Measurements from ENCODE around the gene KRTAP13-4. TPM values are rescaled to one million over a fixed set of nuclear protein-coding genes. Genes with fewer than 3 reads are reported as not detected.

KRTAP13-4 gene, protein sequence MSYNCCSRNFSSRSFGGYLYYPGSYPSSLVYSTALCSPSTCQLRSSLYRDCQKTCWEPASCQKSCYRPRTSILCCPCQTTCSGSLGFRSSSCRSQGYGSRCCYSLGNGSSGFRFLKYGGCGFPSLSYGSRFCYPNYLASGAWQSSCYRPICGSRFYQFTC
- not detected in 2 replicates for total RNA-seq

DNA sequence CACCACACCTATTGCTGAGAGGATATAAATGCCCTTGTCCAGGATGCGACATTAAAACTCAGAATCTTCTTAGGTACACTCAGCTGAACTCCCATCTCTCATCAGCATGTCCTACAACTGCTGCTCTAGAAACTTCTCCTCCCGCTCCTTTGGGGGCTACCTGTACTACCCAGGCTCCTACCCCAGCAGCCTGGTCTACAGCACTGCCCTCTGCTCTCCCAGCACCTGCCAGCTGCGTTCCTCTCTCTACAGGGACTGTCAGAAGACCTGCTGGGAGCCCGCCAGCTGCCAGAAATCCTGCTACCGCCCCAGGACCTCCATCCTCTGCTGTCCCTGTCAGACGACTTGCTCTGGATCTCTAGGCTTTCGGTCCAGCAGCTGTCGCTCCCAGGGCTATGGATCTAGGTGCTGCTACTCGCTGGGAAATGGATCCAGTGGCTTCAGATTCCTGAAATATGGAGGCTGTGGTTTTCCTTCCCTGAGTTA is at the start of gene KRTAP13-4:
TSS of gene KRTAP13-4 (plus strand) at position 51 of the 486 bp plus-strand sequence. CDS start at position 107, 56 bp downstream.

DNA sequence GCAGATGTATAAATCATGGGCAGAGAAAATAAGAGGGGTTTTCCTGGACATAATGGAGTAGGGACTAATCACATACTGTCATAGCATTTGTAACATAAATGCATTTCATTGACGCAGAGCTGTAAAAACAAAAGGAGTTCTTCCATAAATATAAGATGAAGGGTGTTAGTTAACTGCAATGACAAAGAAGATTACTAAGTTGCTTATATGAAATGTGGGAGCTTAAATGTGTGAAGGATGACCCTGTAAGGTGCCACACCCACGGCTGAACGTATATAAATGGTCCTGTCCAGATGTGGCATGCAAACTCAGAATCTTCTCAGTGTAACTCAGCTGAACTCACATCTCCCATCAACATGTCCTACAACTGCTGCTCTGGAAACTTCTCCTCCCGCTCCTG is 34.3 kb upstream of the KRTAP13-4 start, which contains the start of gene KRTAP13-1:
TSS of gene KRTAP13-1 (plus strand) at position 301 of the 400 bp plus-strand sequence. CDS start at position 357, 56 bp downstream.

DNA sequence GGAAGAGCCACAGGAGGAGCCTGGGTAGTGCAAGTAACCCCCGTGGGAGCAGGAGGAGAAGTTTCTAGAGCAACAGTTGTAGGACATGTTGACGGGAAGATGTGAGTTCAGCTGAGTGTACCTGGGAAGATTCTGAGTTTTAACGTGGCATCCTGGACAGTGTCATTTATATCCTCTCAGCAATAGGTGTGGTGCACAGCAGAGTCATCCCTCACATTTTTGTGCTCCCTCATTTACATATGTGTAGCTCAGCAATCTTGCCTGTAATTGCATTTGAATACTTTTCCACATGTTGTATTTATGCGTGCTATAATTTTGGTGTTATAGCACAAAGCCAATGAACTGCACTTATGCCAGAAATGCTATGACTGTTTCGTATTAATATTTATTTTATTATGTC is 4.2 kb upstream of the KRTAP13-4 start, which contains the start of gene KRTAP13-3:
TSS of gene KRTAP13-3 (minus strand) at position 101 of the 400 bp plus-strand sequence. CDS start at position 87, 14 bp downstream.

DNA sequence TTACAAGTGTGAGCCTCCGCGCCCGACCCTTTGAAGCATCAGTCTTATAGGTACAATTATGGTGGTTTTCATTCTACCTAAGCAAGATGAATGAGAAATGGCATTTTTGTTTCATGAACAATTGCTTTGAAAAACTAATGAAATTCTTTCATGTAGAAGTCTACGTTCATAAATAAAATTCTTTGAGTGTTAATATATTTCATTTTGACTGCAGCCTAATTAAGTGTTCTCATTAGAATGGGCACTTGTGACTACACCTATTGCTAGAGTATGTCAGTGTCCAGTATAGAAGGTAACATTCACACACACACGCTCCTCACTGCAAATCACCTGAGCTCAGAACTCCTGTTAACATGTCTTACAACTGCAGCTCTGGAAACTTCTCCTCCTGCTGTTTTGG is 10.0 kb downstream of the KRTAP13-4 start, which contains the start of gene KRTAP15-1:
TSS of gene KRTAP15-1 (plus strand) at position 301 of the 400 bp plus-strand sequence. CDS start at position 354, 53 bp downstream.

DNA sequence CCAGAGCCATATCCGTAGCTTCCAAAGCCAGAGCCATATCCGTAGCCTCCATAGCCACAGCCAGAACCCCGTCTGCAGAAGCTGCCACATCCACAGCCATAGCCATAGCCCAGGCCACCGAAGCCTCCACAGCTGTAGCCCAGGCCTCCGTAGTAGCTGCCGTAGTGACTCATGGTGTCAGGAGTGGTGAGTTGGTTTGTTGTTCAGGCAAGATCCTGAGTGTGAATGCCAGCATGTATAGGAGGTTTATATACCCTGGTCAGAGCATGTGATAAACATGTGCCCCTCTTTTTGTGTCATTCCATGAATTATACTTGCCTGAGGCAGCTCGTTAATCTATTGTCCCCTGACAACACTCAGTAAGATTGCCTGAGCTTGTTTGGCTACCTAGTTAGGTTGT is 50.1 kb downstream of the KRTAP13-4 start, which contains the start of gene KRTAP19-1:
TSS of gene KRTAP19-1 (minus strand) at position 223 of the 400 bp plus-strand sequence. CDS start at position 173, 50 bp downstream.

Other genes with a start within 250 kb of the KRTAP13-4 start
- gene CLDN8, start 214.1 kb upstream of the KRTAP13-4 start, total RNA-seq: not detected in 2 replicates
- not detected in 2 replicates for gene KRTAP24-1, start 147.3 kb upstream of the KRTAP13-4 start, total RNA-seq
- not detected in 2 replicates for gene KRTAP25-1, start 140.7 kb upstream of the KRTAP13-4 start, total RNA-seq
- gene KRTAP26-1, start 109.9 kb upstream of the KRTAP13-4 start, total RNA-seq: not detected in 2 replicates
- not detected in 2 replicates for gene KRTAP27-1, start 92.5 kb upstream of the KRTAP13-4 start, total RNA-seq
- not detected in 2 replicates for gene KRTAP23-1, start 81.6 kb upstream of the KRTAP13-4 start, total RNA-seq
- not detected in 2 replicates for gene KRTAP13-2, start 57.9 kb upstream of the KRTAP13-4 start, total RNA-seq
- gene KRTAP13-1, start 34.2 kb upstream of the KRTAP13-4 start, total RNA-seq: not detected in 2 replicates
- not detected in 2 replicates for gene KRTAP13-3, start 4.3 kb upstream of the KRTAP13-4 start, total RNA-seq
- gene KRTAP15-1, start 10.1 kb downstream of the KRTAP13-4 start, total RNA-seq: not detected in 2 replicates
- gene KRTAP19-1, start 50.1 kb downstream of the KRTAP13-4 start, total RNA-seq: not detected in 2 replicates
- not detected in 2 replicates for gene KRTAP19-2, start 57.2 kb downstream of the KRTAP13-4 start, total RNA-seq
- not detected in 2 replicates for gene KRTAP19-3, start 61.8 kb downstream of the KRTAP13-4 start, total RNA-seq
- gene KRTAP19-4, start 66.9 kb downstream of the KRTAP13-4 start, total RNA-seq: not detected in 2 replicates
- gene KRTAP19-5, start 71.9 kb downstream of the KRTAP13-4 start, total RNA-seq: not detected in 2 replicates
- gene KRTAP19-6, start 111.6 kb downstream of the KRTAP13-4 start, total RNA-seq: not detected in 2 replicates
- not detected in 2 replicates for gene KRTAP19-7, start 131.1 kb downstream of the KRTAP13-4 start, total RNA-seq
- not detected in 2 replicates for gene KRTAP22-2, start 160.2 kb downstream of the KRTAP13-4 start, total RNA-seq
- not detected in 2 replicates for gene KRTAP6-3, start 162.2 kb downstream of the KRTAP13-4 start, total RNA-seq
- gene KRTAP6-2, start 168.7 kb downstream of the KRTAP13-4 start, total RNA-seq: not detected in 2 replicates
- gene KRTAP22-1, start 170.9 kb downstream of the KRTAP13-4 start, total RNA-seq: not detected in 2 replicates
- gene KRTAP6-1, start 183.7 kb downstream of the KRTAP13-4 start, total RNA-seq: not detected in 2 replicates
- gene KRTAP20-1, start 186.2 kb downstream of the KRTAP13-4 start, total RNA-seq: not detected in 2 replicates
- gene KRTAP20-4, start 190.4 kb downstream of the KRTAP13-4 start, total RNA-seq: not detected in 2 replicates
- not detected in 2 replicates for gene KRTAP20-2, start 205.0 kb downstream of the KRTAP13-4 start, total RNA-seq
- gene KRTAP20-3, start 212.6 kb downstream of the KRTAP13-4 start, total RNA-seq: not detected in 2 replicates